Measurements from ENCODE around the gene TTL.

DNA sequence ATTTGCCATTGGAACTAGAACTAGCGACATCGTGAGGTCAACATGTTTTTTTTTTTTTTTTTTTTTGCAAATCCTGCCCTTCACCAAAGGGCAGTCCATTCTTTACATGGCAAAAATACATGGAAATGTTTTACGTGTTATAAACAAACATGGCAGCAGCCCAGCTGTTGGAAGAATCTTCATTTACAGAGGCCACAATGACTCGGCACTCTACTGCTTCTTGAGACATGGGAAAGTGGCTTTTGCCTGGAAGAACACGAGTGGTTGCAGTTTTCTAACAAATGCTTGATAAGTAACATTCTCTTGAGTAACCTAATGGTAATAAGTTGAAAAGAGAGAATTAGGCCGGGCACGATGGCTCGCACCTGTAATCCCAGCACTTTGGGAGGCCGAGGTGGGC lies 37.5 kb downstream of the TTL start:
- TF ChIP-seq CTCF (IDR thresholded peaks at IDR 0.05) (no peak), POLR2A (IDR thresholded peaks at IDR 0.05) (no peak)

Measured in adrenal gland (tissue), 5 donors.